ENCODE data around the gene TRAF1.
A peak's percentile ranks its signal among the peaks of the same experiment; 100 is the strongest.
"Not testable (repeated sequence)": the region's sequence is repeated elsewhere in the genome, so short reads cannot be mapped to it uniquely, and the experiment has no call there.

Gene TRAF1, protein sequence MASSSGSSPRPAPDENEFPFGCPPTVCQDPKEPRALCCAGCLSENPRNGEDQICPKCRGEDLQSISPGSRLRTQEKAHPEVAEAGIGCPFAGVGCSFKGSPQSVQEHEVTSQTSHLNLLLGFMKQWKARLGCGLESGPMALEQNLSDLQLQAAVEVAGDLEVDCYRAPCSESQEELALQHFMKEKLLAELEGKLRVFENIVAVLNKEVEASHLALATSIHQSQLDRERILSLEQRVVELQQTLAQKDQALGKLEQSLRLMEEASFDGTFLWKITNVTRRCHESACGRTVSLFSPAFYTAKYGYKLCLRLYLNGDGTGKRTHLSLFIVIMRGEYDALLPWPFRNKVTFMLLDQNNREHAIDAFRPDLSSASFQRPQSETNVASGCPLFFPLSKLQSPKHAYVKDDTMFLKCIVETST

GRCh38 chr9:120926397-120926928 is at the start of gene TRAF1:
Gene TRAF1, minus strand, starts transcription at chr9:120926796. Its CDS starts 721 bp downstream, at chr9:120926075.
- DNase-seq = no peak

- DNase-seq = no peak
Measured at GRCh38 chr9:120974921-120975320, 48.3 kb upstream of the TRAF1 start.

DNA sequence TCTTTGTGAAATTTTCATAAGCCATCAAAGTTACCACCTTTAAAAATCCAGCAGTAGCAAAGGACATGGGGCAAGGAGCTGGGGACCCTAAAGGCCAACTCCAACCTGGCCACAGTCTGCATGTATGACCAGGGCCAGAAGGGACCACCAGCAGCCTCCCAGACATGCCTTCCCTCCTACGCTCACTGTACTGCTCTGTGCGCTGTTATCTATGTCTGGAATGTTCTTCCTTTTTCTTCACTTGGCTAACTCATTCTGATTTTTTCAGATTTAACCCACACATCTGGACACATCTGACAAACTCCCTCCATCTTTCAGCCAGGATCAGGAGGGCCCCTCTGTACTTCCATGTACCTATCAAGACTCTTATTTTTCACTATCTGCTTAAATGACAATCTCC is 47.6 kb upstream of the TRAF1 start:
- DNase-seq = no peak

- DNase-seq = no peak
Measured at GRCh38 chr9:120971938-120972337, 45.3 kb upstream of the TRAF1 start.

DNA sequence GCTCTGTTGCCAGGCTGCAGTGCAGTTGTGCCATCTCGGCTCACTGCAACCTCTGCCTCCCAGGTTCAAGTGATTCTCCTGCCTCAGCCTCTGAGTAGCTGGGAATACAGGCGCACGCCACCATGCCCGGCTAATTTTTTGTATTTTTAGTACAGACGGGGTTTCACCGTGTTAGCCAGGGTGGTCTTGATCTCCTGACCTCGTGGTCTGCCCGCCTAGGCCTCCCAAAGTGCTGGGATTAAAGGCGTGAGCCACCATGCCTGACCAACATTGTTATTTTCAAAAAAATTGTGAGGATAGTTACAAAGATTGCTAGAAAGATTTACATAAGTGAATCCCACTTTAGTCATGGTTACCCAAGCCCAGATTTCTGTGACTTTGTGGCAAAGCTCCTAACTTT is 44.9 kb upstream of the TRAF1 start:
- not testable (repeated sequence) for DNase-seq

DNA sequence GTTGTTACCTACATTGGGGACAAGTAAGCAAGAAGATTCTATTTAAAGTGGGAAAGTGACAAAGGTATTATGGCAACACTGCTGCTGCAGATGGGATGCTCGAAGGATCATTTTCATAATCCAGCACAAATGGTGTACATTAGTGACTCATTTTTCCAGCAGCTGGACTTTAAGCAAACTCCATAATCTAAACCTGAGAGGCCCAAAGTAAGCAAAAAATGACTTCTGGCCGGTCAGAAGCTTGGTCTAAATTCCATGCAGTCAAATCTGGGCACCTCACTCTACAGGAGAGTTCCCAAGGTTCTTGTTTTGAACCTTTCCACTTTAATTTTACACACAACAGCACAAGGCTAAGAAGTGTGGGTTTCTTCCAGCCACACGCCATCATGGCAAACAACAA is 43.6 kb upstream of the TRAF1 start:
- no peak for DNase-seq

- no peak for DNase-seq
Measured at GRCh38 chr9:120966013-120966369, 39.4 kb upstream of the TRAF1 start.

GRCh38 chr9:120965344-120966012 is 38.9 kb upstream of the TRAF1 start:
- peak; percentile 10 to 38 for DNase-seq

- no peak for DNase-seq
Measured at GRCh38 chr9:120961936-120962335, 35.3 kb upstream of the TRAF1 start.

- no peak for DNase-seq
Measured at GRCh38 chr9:120960001-120960400, 33.4 kb upstream of the TRAF1 start.

DNA sequence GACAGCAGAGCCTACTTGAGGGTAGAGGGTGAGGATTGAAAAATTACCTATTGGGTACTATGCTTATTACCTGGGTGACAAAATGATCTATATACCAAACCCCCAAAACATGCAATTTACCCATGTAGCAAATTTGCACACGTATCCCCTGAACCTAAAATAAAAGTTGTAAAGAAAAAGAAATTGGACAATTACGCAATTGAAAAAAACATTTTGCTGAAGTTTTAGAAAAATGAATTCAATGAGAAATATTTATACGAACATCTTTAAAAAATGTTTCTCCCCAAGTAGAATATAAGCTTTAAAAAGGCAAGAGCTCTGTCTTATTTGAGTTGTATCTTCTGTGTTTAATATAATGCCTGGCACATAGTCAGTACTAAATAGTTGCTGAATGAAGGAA is 30.3 kb upstream of the TRAF1 start:
- DNase-seq = no peak

GRCh38 chr9:120951960-120952618 is 25.5 kb upstream of the TRAF1 start:
- no peak for DNase-seq

- no peak for DNase-seq
Measured at GRCh38 chr9:120950421-120951388, 24.1 kb upstream of the TRAF1 start.

- DNase-seq = no peak
Measured at GRCh38 chr9:120949290-120949689, 22.7 kb upstream of the TRAF1 start.

GRCh38 chr9:120948824-120949223 is 22.2 kb upstream of the TRAF1 start:
- DNase-seq = no peak

GRCh38 chr9:120947222-120947621 is 20.6 kb upstream of the TRAF1 start:
- DNase-seq = no peak

GRCh38 chr9:120946259-120946658 is 19.7 kb upstream of the TRAF1 start:
- no peak for DNase-seq

GRCh38 chr9:120944948-120945347 is 18.4 kb upstream of the TRAF1 start:
- DNase-seq = no peak

DNA sequence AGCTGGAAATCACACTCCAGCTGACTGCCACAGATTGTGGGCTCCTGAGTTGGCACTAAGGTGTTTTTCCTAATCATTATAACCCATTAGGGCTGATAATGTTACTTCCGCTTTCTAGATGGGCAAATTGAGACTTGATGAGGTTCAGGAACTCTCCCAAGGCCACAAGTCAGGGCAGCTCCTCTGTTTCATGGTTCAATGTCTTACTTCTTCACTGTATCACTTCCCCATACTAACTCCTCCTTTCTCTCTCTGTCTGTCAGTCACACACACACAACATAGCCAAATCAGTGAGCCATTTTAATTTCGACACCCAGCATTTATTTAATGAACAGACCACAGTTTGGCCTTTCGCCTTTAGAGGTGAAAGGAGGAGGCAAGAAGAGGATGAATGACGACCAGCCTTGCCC is 17.8 kb upstream of the TRAF1 start:
- no peak for DNase-seq

DNA sequence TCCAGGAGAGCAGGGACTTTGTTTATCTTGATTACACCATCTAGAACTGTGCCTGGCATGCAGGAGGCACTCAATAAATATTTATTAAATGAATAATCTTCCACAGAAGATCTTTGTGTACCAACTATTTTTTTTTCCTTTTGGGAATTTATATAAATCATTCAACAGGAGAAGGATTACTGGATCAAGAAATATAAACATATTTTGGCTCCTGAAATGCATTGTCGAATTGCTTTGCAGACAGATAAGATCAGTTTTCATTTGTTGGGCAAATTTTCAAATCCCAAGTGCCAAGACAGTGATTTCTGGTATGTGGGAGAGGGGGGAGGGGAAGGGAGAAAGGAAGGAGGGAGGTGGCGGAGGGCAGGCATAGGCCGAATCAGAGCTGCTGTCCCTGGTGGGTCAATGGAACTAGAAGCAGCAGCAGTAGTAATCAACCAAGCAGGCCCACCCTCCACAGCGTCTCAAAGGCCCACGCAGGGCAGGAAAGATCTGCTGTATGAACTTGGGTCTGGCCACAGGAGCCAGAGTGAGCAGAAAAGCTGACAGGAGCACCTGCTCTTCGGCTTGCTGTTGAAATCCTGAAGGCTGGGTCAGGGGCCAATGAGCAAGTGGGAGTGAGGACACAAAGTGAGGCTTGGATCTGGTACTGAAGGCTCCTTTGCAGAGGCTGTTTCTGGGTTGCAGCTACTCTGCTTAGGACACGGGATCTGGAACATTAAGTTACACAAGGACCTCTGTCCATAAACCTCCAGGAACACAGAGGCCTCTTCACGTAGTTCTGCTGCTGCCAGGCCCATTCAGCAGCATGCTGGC is 15.8 kb upstream of the TRAF1 start:
- DNase-seq = no peak

DNA sequence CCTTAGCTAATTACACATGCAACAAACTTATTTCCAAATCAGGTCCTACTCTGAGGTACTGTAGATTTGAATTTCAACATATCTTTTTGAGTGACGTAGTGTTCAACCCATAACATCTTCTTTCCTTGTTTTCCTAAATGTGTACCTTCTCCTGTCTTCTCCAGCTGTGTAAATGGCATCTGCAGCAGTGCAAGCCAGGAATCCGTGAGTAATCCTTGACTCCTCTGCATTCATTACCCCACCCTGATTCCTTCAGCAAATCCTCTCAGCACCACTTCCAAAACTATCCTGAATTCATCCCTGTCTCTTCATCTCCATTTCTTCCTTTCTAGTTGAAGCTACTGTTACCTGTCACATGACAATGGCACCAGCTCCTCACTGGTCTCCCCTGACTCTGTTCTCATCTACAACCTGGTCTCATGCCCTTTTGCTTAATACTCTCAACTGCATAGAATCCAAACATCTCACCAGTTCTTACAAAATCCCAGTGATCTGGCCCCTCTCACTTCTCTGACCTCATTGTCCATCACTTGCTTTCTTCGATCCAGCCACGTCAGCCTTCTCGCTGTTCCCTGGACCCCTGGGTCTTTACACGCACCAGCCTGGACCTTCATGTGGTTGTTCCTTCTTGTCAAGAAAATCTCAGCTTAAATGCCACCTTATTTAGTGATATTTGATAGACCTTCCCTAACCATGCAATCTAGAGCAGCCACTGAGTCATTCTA is 14.6 kb upstream of the TRAF1 start:
- DNase-seq = no peak
